Keratinocyte (primary cell): ENCODE data around the gene F7.
"Not testable (repeated sequence)": the region's sequence is repeated elsewhere in the genome, so short reads cannot be mapped to it uniquely, and the experiment has no call there.

Source experiments
- EZH2 ChIP-seq: IDR thresholded peaks from one replicate; pipeline ENCODE4 v1.6.1; 2012; ENCODE audit warnings: inconsistent platforms, mild to moderate bottlenecking, low read length, moderate library complexity
- TF ChIP-seq, protein P1 (sequence below), 3 experiments: IDR thresholded peaks in 1 of 3; conservative IDR thresholded peaks in 1 of 3; optimal IDR thresholded peaks in 1 of 3; 2 replicates in 2 of 3; 3 replicates in 1 of 3; pipeline versions ENCODE3 to v1.5.1; 2011; ENCODE audit warnings: low read length in 3 of 3, mild to moderate bottlenecking in 3 of 3, moderate library complexity in 2 of 3, control low read depth in 1 of 3, inconsistent platforms in 1 of 3; ENCODE audit not compliant: insufficient read depth in 2 of 3; ENCODE audit errors: extremely low read depth in 1 of 3

DNA sequence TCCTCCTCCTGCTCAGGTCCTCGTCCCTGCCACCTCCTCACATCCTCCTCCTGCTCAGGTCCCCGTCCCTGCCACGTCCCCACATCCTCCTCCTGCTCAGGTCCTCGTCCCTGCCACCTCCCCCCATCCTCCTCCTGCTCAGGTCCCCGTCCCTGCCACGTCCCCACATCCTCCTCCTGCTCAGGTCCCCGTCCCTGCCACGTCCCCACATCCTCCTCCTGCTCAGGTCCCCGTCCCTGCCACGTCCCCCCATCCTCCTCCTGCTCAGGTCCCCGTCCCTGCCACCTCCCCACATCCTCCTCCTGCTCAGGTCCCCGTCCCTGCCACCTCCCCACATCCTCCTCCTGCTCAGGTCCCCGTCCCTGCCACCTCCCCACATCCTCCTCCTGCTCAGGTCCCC is 56.4 kb downstream of the F7 start:
- not testable (repeated sequence) for TF ChIP-seq EZH2
- TF ChIP-seq, protein P1, sequence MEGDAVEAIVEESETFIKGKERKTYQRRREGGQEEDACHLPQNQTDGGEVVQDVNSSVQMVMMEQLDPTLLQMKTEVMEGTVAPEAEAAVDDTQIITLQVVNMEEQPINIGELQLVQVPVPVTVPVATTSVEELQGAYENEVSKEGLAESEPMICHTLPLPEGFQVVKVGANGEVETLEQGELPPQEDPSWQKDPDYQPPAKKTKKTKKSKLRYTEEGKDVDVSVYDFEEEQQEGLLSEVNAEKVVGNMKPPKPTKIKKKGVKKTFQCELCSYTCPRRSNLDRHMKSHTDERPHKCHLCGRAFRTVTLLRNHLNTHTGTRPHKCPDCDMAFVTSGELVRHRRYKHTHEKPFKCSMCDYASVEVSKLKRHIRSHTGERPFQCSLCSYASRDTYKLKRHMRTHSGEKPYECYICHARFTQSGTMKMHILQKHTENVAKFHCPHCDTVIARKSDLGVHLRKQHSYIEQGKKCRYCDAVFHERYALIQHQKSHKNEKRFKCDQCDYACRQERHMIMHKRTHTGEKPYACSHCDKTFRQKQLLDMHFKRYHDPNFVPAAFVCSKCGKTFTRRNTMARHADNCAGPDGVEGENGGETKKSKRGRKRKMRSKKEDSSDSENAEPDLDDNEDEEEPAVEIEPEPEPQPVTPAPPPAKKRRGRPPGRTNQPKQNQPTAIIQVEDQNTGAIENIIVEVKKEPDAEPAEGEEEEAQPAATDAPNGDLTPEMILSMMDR (optimal IDR thresholded peaks at IDR 0.05 in 1 of 3, IDR thresholded peaks at IDR 0.05 in 1 of 3, conservative IDR thresholded peaks at IDR 0.05 in 1 of 3; ENCODE audit: extremely low read depth in 1 of 3, insufficient read depth in 2 of 3, low read length in 3 of 3): not testable (repeated sequence)
